Tibial artery (tissue), 4 donors: Measurements from ENCODE around the gene EYS.
"Not testable (repeated sequence)": the region's sequence is repeated elsewhere in the genome, so short reads cannot be mapped to it uniquely, and the experiment has no call there.

Source experiments
- DNase-seq, 2 donors: peaks; one replicate each; pipeline ENCODE4 v3.0.0-alpha.2; 2019
- H3K27ac ChIP-seq, 2 donors: fragments of 200-600 bp; sonication (generic) in 1 of 2; 1 replicate in 1 of 2; 2 replicates in 1 of 2; pipeline ENCODE4 v1.5.1; 2018 to 2019; ENCODE audit warnings: mild to moderate bottlenecking in 1 of 2
- H3K27me3 ChIP-seq, 2 donors: fragments of 200-600 bp; sonication (generic) in 1 of 2; one replicate each; pipeline versions ENCODE4 v1.5.1 to v1.6.0; 2016 to 2019
- H3K36me3 ChIP-seq, 3 donors: fragments of 200-600 bp; sonication (generic) in 2 of 3; one replicate each; pipeline ENCODE4 v1.5.1; 2016 to 2019; ENCODE audit warnings: mild to moderate bottlenecking in 2 of 3
- H3K4me1 ChIP-seq, 4 donors: fragments of 200-600 bp; sonication (generic) in 2 of 4; 1 replicate in 3 of 4; 2 replicates in 1 of 4; pipeline ENCODE4 v1.5.1; 2016 to 2019
- H3K4me3 ChIP-seq, 2 donors: fragments of 200-600 bp; sonication (generic) in 1 of 2; 1 replicate in 1 of 2; 2 replicates in 1 of 2; pipeline ENCODE4 v1.5.1; 2018 to 2019; ENCODE audit warnings: mild to moderate bottlenecking in 2 of 2
- H3K9me3 ChIP-seq, 3 donors: fragments of 200-600 bp; sonication (generic) in 1 of 3; one replicate each; pipeline ENCODE4 v1.5.1; 2016 to 2019
- intact Hi-C: fragments of 100-400 bp; cut with DNase I; formaldehyde crosslinking; loops from one replicate; pipeline ENCODE4 v1.15.0; 2023; ENCODE audit warnings: low total_unique reads
- TF ChIP-seq, protein P1 (sequence below), 2 experiments: fragments of 200-600 bp in 1 of 2; fragments of 450-650 bp in 1 of 2; IDR thresholded peaks; one replicate each; pipeline ENCODE4 v1.5.1; 2017 to 2019; ENCODE audit warnings: antibody characterized with exemption in 2 of 2, mild to moderate bottlenecking in 1 of 2, moderate library complexity in 1 of 2

EYS gene

DNA sequence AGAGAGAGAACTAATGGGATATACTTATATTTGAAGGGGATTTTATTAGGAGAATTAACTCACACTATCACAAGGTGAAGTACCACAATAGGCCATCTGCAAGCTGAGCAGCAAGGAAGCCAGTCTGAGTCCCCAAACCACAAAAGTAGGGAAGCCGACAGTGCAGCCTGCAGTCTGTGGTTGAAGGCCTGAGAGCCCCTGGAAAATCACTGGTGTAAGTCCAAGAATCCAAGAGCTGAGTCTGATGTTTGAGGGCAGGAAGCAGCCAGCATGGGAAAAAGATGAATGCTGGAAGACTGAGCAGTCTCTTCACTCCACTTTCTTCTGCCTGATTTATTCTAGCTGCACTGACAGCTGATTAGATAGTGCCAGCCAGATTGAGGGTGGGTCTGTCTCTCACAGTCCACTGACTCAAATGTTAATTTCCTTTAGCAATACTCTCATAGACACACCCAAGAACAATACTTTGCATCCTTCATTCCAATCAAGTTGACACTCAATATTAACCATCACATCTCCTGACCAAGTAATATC, 1247.5 kb downstream of the EYS start:
- TF ChIP-seq, protein P1, sequence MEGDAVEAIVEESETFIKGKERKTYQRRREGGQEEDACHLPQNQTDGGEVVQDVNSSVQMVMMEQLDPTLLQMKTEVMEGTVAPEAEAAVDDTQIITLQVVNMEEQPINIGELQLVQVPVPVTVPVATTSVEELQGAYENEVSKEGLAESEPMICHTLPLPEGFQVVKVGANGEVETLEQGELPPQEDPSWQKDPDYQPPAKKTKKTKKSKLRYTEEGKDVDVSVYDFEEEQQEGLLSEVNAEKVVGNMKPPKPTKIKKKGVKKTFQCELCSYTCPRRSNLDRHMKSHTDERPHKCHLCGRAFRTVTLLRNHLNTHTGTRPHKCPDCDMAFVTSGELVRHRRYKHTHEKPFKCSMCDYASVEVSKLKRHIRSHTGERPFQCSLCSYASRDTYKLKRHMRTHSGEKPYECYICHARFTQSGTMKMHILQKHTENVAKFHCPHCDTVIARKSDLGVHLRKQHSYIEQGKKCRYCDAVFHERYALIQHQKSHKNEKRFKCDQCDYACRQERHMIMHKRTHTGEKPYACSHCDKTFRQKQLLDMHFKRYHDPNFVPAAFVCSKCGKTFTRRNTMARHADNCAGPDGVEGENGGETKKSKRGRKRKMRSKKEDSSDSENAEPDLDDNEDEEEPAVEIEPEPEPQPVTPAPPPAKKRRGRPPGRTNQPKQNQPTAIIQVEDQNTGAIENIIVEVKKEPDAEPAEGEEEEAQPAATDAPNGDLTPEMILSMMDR (IDR thresholded peaks at IDR 0.05): no peak
- H3K27me3 ChIP-seq: no peaks in the 10 kb centered on the region
- intact Hi-C loops: no loop called here
- no peak for DNase-seq
- H3K4me1 ChIP-seq: no peaks in the 10 kb centered on the region
- no peaks in the 10 kb centered on the region for H3K9me3 ChIP-seq
- no peak overlapping the region for H3K4me3 ChIP-seq
- H3K27ac ChIP-seq: no peak overlapping the region
- no peaks in the 10 kb centered on the region for H3K36me3 ChIP-seq

DNA sequence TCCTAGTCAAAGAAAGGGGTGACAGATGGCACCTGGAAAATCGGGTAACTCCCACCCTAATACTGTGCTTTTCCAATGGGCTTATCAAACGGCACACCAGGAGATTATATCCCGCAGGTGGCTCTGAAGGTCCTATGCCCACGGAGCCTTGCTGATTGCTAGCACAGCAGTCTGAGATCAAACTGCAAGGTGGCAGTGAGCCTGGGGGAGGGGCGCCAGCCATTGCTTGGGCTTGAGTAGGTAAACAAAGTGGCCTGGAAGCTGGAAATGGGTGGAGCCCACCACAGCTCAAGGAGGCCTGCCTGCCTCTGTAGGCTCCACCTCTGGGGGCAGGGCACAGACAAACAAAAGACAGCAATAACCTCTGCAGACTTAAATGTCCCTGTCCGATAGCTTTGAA, 1258.9 kb downstream of the EYS start:
- H3K27me3 ChIP-seq, intact Hi-C loops, H3K9me3 ChIP-seq, H3K27ac ChIP-seq, H3K4me3 ChIP-seq, DNase-seq, H3K36me3 ChIP-seq, H3K4me1 ChIP-seq: not testable (repeated sequence)

GRCh38 chr6:64445038-64445437, 1262.0 kb downstream of the EYS start:
- no peak overlapping the region for H3K4me3 ChIP-seq
- TF ChIP-seq, protein P1 (IDR thresholded peaks at IDR 0.05): no peak
- intact Hi-C loops: no loop called here
- H3K36me3 ChIP-seq: no peaks in the 10 kb centered on the region
- no peak for DNase-seq
- no peak overlapping the region for H3K27ac ChIP-seq
- H3K9me3 ChIP-seq: peaks cover 0 to 6% (median 0%) of the 10 kb centered on the region in 3 donors
- H3K4me1 ChIP-seq: no peaks in the 10 kb centered on the region
- H3K27me3 ChIP-seq: no peaks in the 10 kb centered on the region

- no peak for DNase-seq
Observed at GRCh38 chr6:64439274-64439673, 1267.8 kb downstream of the EYS start.

GRCh38 chr6:64437996-64438395, 1269.0 kb downstream of the EYS start:
- H3K4me3 ChIP-seq: no peak overlapping the region
- intact Hi-C loops: no loop called here
- peaks cover 0 to 6% (median 0%) of the 10 kb centered on the region in 3 donors for H3K9me3 ChIP-seq
- DNase-seq: no peak
- H3K27me3 ChIP-seq: no peaks in the 10 kb centered on the region
- H3K36me3 ChIP-seq: no peaks in the 10 kb centered on the region
- no peaks in the 10 kb centered on the region for H3K4me1 ChIP-seq
- H3K27ac ChIP-seq: no peak overlapping the region
- TF ChIP-seq, protein P1 (IDR thresholded peaks at IDR 0.05): no peak

More at GRCh38 chr6:64439274-64439673, 1267.8 kb downstream of the EYS start:
- no peaks in the 10 kb centered on the region for H3K4me1 ChIP-seq
- no peaks in the 10 kb centered on the region for H3K27me3 ChIP-seq
- H3K27ac ChIP-seq: no peak overlapping the region
- H3K36me3 ChIP-seq: no peaks in the 10 kb centered on the region
- peaks cover 0 to 6% (median 0%) of the 10 kb centered on the region in 3 donors for H3K9me3 ChIP-seq
- TF ChIP-seq, protein P1 (IDR thresholded peaks at IDR 0.05): no peak
- no peak overlapping the region for H3K4me3 ChIP-seq
- intact Hi-C loops: no loop called here

DNA sequence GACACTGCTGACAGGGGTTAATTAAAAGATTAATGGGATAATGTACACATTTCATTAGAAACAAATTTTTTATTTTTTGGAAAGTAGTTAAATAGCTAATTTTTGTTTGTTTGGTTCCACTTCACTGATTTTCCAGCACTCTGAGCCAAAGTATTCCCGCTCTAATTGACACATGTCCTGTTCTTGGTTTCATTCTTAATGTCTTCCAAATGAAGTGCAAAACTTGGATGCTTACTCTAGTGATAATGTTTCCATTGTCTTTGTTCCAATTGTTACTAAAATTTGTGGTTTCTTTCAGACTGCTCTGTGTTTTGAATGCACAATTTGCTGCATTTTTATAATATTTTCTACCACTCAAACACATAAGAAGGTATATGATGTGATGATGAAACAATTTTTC, 1277.1 kb downstream of the EYS start:
- H3K36me3 ChIP-seq: no peaks in the 10 kb centered on the region
- no peak overlapping the region for H3K4me3 ChIP-seq
- H3K27me3 ChIP-seq: no peaks in the 10 kb centered on the region
- no peaks in the 10 kb centered on the region for H3K9me3 ChIP-seq
- H3K4me1 ChIP-seq: no peaks in the 10 kb centered on the region
- no peak for DNase-seq
- TF ChIP-seq, protein P1 (IDR thresholded peaks at IDR 0.05): no peak
- no peak overlapping the region for H3K27ac ChIP-seq
- intact Hi-C loops: no loop called here
